ENCODE results near the gene KIAA0753. TPM values are rescaled to one million over a fixed set of nuclear protein-coding genes. Genes with fewer than 3 reads are reported as not detected.

The KIAA0753 gene
- total RNA-seq, 1 experiment from 2014 or later = 8.7 TPM

- no peak for DNase-seq (ENCODE audit: low read depth)
Measured at GRCh38 chr17:6641247-6641863, 844 bp upstream of the KIAA0753 start.

GRCh38 chr17:6639586-6640535 is 650 bp downstream of the KIAA0753 start:
- peak; percentile 22 for DNase-seq (ENCODE audit: low read depth)

DNA sequence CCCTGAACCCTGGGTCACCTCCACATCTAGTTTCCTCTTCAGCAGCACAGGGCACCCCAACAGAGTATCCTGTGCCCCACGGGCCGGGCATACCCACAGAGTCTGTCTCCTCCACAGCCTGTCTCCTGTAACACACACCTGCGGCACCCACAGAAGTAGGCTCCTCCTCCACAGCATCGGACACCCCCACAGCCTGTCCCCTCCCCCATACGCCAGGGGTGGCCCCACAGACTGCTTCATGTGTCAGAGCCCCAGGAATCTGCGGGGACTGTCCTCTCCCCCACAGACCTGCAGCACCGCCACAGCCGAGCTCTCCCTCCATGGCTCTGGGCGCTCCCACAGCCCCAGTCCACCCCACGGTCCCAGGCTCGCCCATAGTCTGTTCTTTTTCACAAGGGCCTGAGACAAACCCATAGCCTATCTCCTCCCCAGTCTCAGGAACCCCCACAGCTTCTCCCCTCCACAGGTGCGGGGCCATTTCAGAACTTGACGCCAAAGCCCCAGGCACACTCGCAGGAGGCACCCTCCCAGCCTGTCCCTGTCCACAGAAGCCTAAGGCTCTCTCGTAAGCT is 1.4 kb downstream of the KIAA0753 start:
- no peak for DNase-seq (ENCODE audit: low read depth)

GRCh38 chr17:6638046-6638908 is 2.2 kb downstream of the KIAA0753 start:
- no peak for DNase-seq (ENCODE audit: low read depth)

DNA sequence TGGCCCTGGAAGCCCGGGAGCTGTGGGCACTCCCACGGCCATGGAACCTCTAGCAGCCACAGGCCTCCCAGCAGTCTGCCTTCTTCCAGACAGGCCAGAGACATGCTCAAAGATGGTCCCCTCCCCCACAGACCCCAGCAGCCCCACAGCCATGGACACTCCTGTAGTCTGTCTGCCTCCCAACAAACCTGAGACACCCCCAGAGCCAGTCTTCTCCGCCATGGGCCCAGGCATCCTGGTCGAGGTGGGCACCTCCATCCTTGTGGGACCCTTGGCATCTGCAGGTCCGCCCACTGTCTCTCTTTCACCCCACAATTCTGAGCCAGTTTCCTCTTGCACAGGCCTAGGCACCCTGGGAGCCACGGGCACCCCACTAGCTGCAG is 3.1 kb downstream of the KIAA0753 start:
- no peak for DNase-seq (ENCODE audit: low read depth)

- DNase-seq (ENCODE audit: low read depth) = no peak
Measured at GRCh38 chr17:6636616-6637457, 3.7 kb downstream of the KIAA0753 start.

- no peak for DNase-seq (ENCODE audit: low read depth)
Measured at GRCh38 chr17:6636105-6636504, 4.4 kb downstream of the KIAA0753 start.

DNA sequence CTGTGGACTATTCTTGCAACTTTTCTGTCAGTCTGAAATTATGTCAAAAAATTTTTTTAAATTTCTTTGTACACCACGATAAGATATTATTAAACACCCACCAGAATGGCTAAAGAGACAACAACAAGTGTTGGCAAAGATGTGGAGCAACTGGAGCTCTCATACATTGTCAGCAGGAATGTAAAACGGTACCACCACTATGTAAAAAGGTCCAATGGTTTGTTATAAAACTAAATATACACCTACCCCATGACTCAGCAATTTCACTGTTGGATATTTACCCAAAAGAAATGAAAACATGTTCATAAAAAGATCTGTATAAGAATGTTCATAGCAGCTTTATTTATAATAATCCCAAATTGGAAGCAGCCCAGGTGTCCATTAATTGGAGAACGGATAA is 7.2 kb downstream of the KIAA0753 start:
- no peak for DNase-seq (ENCODE audit: low read depth)

GRCh38 chr17:6632530-6632929 is 8.0 kb downstream of the KIAA0753 start:
- no peak for DNase-seq (ENCODE audit: low read depth)

DNA sequence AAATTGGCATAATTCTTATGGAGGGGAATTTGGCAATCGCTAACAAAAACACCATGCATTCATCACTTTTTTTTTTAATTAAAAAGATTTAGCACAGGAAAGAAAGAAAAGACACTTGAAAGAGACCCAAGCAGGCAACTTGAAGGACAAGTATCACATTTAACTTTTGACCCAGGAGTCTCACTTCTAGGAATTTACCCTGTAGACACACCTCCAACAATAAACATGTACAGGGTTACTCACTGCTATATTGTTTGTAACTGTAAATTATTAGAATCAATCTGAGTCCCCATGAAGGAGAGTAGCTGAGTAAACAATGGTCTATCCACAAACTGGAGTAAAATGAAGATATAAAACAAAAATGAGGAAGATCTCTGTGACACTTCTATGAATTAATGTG is 10.1 kb downstream of the KIAA0753 start:
- no peak for DNase-seq (ENCODE audit: low read depth)

DNA sequence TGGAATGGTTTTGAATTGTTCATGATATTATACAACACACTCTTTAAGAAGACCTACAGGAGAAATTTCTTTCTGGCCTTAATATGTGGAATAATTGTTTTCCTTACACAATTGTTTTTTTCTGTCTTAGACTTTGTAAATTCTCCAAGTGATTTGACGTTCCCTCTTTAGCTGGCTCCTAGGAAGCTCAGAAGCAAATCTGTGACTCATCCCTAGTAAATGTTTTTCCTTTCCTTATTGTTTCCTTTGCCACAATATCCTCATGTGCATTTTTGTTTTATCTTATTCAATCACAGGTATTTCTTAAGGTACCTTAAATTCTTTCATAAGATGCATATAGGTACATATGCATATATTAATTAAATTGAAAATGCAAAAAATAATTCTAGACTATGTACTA is 13.5 kb downstream of the KIAA0753 start:
- no peak for DNase-seq (ENCODE audit: low read depth)

DNA sequence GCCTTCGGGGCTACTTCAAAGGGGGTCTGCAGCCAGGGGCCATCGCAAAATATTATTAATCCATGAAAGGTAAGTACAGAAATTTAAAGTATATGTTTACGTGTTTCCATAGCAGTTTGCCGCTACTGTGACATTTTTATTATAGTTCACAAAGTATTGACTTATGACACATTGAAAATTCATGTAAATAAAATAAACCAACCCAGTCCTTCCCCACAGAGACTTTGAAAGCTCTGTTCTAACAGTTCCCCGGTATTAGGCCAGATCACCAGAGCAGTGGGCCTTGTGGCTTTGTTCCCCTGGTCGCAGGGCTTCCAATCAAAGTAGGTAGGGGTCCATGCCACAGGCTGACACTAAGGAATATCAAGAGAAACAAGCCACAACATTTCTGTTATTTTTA is 13.9 kb downstream of the KIAA0753 start:
- DNase-seq (ENCODE audit: low read depth) = no peak

DNA sequence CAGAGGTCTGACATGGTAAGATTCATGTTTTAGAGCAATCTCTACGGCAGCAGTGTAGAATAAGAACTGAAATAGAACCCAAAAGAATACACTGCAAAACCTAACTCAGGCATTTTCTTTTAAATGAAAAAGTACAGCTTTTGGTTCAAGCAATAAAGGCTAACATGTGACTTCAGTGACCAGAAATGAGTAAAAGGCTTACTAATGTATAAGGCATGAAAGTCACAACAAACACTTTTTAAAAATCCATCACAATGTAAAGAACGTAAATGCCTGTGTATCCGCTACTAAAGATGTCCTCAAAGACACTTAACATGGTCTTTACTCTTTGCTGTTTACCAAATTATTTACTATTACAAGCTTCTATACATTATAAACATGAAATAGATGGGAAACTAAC is 16.6 kb downstream of the KIAA0753 start:
- DNase-seq (ENCODE audit: low read depth) = no peak

- DNase-seq (ENCODE audit: low read depth) = no peak
Measured at GRCh38 chr17:6611231-6611630, 29.3 kb downstream of the KIAA0753 start.

DNA sequence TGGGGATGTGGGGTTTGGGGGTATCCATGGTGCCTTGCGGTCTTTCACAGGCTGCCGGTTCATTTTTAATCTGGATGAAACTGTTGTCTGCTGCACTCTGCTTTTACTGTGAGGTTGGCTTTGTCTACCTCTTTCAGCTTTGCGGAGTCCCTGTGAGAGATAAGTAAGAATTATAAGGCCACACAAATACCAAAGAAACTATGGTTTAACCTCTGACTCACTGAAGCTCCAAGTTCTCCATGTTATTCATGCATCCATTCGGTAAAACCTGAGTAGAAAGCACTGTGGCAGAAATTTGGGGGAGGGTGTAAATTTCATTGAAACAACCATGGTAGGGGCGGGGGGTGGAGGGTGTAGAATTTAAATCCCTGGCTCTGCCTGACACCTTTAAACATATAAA is 30.5 kb downstream of the KIAA0753 start:
- DNase-seq (ENCODE audit: low read depth) = no peak

DNA sequence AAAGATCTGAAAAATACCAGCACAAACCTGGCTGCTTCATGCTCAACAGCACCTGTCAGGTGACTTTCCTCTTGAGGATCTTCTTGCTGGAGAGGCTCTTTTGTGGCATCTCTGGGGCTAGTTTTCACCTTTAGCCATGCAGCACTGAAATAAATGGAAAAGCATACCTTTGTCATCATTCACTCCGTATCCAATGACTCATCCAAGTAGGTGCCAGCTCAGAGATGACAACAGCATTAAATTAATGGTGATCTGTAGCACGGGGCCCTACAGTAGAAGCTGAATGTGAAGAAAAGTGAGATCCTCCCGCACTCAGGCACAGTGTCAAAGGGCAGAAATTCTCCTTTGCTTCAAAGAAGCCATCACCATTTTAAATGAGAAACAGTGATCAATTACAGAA is 32.2 kb downstream of the KIAA0753 start:
- DNase-seq (ENCODE audit: low read depth) = peak; percentile 7

DNA sequence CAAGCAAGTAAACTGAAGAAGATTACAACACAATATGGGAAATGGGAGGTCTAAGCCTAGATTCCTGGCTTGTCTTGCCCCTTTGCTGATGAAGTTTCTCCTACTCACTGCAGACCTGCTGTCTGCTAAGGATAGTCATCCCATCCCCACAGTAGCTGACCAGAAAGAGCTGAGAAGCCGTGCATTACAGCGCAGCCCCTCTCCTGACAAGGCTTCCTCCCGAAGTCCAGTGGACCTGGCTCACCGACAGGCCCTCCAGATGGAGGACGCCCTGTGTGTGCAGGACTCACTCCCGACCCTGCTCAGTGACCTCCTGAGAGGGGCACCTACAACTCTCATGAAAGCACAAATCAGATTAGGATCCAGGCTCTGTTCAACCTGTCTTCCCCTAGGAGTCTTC is 35.4 kb downstream of the KIAA0753 start:
- DNase-seq (ENCODE audit: low read depth) = no peak

GRCh38 chr17:6603744-6604325 is 36.7 kb downstream of the KIAA0753 start:
- no peak for DNase-seq (ENCODE audit: low read depth)

DNA sequence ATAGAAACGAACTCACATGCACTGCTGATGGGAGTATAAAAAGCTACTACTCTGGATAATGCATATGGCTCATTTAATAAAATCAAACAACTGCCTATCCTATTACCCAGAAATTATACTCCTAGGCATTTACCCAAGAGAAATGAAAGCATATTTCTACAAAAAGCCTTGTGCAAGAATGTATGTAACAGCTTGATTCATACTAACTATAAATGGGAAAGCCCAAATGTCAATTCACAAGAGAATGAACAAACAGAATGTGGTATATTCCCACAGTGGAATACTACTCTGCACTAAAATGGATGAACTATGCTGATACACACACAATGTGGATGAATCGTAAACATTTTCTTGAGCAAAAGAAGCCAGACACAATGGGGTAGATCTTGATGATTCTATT is 38.4 kb downstream of the KIAA0753 start:
- no peak for DNase-seq (ENCODE audit: low read depth)

DNA sequence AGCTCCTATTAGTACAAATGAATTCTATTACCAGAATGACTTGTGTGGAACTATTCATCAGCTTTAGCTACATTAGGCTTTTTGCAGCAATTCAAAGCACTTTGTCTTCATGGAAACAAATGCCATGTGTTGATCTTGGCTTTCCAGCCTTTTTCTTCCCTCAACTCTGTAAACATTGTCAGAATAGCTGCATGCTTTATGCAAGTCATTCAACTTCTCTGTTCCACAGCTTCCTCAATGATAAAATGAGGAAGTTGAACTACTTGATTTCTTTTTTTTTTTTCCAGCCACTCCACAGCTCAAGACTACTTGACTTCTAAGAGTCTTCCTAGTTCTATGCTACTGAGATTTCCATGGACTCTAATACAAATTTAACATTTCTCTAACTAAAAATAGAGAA is 41.1 kb downstream of the KIAA0753 start:
- no peak for DNase-seq (ENCODE audit: low read depth)

GRCh38 chr17:6597727-6598126 is 42.8 kb downstream of the KIAA0753 start:
- DNase-seq (ENCODE audit: low read depth) = no peak

All from RPMI7951 (cell line).